HL-60 (cell line): ENCODE results near the gene COL23A1.

Experiments
- CTCF ChIP-seq: IDR thresholded peaks from one replicate; pipeline ENCODE4 v1.5.1; 2011; ENCODE audit warnings: low read length, control low read depth, inconsistent platforms; ENCODE audit not compliant: insufficient read depth
- GABPA ChIP-seq: IDR thresholded peaks from 2 replicates; pipeline ENCODE4 v1.6.1; 2012; ENCODE audit warnings: low read depth
- POLR2AphosphoS5 ChIP-seq: IDR thresholded peaks from 2 replicates; pipeline ENCODE4 v1.6.1; 2012; ENCODE audit warnings: low read depth
- REST ChIP-seq: IDR thresholded peaks from 2 replicates; pipeline ENCODE4 v1.6.1; 2012; ENCODE audit warnings: low read depth; ENCODE audit not compliant: insufficient replicate concordance
- SPI1 ChIP-seq: IDR thresholded peaks from 2 replicates; pipeline ENCODE4 v1.6.1; 2012; ENCODE audit warnings: low read depth, mild to moderate bottlenecking, borderline replicate concordance

GRCh38 chr5:178196986-178197385 is 393.2 kb downstream of the COL23A1 start:
- no peak for TF ChIP-seq REST
- no peak for TF ChIP-seq CTCF
- TF ChIP-seq POLR2AphosphoS5 = no peak
- TF ChIP-seq GABPA = no peak
- TF ChIP-seq SPI1 = no peak
